Mammary epithelial cell (primary cell): Measurements from ENCODE around the gene RUNDC1.

Source experiments
- CTCF ChIP-seq, 2 donors: IDR thresholded peaks in 1 of 2; conservative IDR thresholded peaks in 1 of 2; 2 replicates each; pipeline ENCODE4 v1.5.1; 2011 to 2012; ENCODE audit warnings: inconsistent platforms in 2 of 2, low read length in 2 of 2, mild to moderate bottlenecking in 2 of 2, control low read depth in 1 of 2, low read depth in 1 of 2; ENCODE audit not compliant: insufficient read depth in 1 of 2; ENCODE audit errors: extremely low read depth in 1 of 2
- EZH2 ChIP-seq: IDR thresholded peaks from 2 replicates; pipeline ENCODE4 v1.6.1; 2012; ENCODE audit warnings: low read length, inconsistent platforms, borderline replicate concordance

- TF ChIP-seq CTCF (conservative IDR thresholded peaks at IDR 0.05 in 1 of 2, IDR thresholded peaks at IDR 0.05 in 1 of 2; ENCODE audit: extremely low read depth in 1 of 2, insufficient read depth in 1 of 2, low read depth in 1 of 2, low read length in 2 of 2) (no peak), EZH2 (no peak)
Measured at GRCh38 chr17:42989141-42989540, 8.8 kb downstream of the RUNDC1 start.
